Thoracic aorta (tissue), 2 donors: ENCODE results near the gene NRROS. TPM values are rescaled to one million over a fixed set of nuclear protein-coding genes. Genes with fewer than 3 reads are reported as not detected.

Source experiments
- ATAC-seq: fragments of 150-250 bp; one replicate; pipeline ENCODE4 v1.8.0; 2017; ENCODE audit warnings: low read depth; ENCODE audit not compliant: insufficient number of reproducible peaks, low FRiP score
- DNase-seq: peaks from one replicate; pipeline ENCODE4 v3.0.0-alpha.2; 2020; ENCODE audit warnings: low spot score
- H3K27ac ChIP-seq, 2 donors: fragments of 200-600 bp; sonication (generic); 1 replicate in 1 of 2; 2 replicates in 1 of 2; pipeline ENCODE4 v1.5.1; 2016; ENCODE audit warnings: mild to moderate bottlenecking in 2 of 2, moderate library complexity in 2 of 2
- H3K27me3 ChIP-seq: fragments of 200-600 bp; sonication (generic); replicated peaks from 2 replicates; pipeline ENCODE4 v1.6.0; 2016; ENCODE audit warnings: mild to moderate bottlenecking; ENCODE audit not compliant: insufficient read depth
- H3K36me3 ChIP-seq: fragments of 200-600 bp; sonication (generic); one replicate; pipeline ENCODE4 v1.5.1; 2016
- H3K4me1 ChIP-seq, 2 donors: fragments of 200-600 bp; sonication (generic); 1 replicate in 1 of 2; 2 replicates in 1 of 2; pipeline versions ENCODE4 v1.5.1 to v1.6.0; 2016; ENCODE audit warnings: low read depth in 2 of 2, mild to moderate bottlenecking in 1 of 2; ENCODE audit not compliant: control insufficient read depth in 1 of 2
- H3K4me3 ChIP-seq: fragments of 200-600 bp; sonication (generic); 2 replicates; pipeline ENCODE4 v1.5.1; 2016; ENCODE audit warnings: mild to moderate bottlenecking
- H3K9me3 ChIP-seq: fragments of 200-600 bp; sonication (generic); 2 replicates; pipeline ENCODE4 v1.5.1; 2016
- CTCF ChIP-seq: fragments of 200-600 bp; sonication (generic); IDR thresholded peaks from one replicate; pipeline ENCODE4 v1.5.1; 2019; ENCODE audit warnings: antibody characterized with exemption
- total RNA-seq, 2 donors: library from RNA; depleted of rRNA; stranded (reverse); fragments of >200 nt; gene quantifications; one replicate each; pipeline versions ENCODE4 v1.1.0 to v1.2.3, GENCODE V29; 2016

NRROS gene
- total RNA-seq, 2 donors from 2014 or later = 4.7 to 17.9 TPM

GRCh38 chr3:196656213-196656612 lies 16.7 kb downstream of the NRROS start:
- Histone ChIP-seq H3K9me3 (no peaks in the 10 kb centered on the region), H3K27me3 (no peaks in the 10 kb centered on the region), H3K36me3 (no peaks in the 10 kb centered on the region), H3K4me1 (peaks cover 0 to under 1% of the 10 kb centered on the region in 2 donors), H3K4me3 (no peak overlapping the region), H3K27ac (no peak overlapping the region)
- TF ChIP-seq CTCF = no peak
- no peak for DNase-seq
- ATAC-seq = no peak

GRCh38 chr3:196659901-196660351 lies 20.4 kb downstream of the NRROS start:
- ATAC-seq (no peak), DNase-seq (no peak)
- H3K36me3 ChIP-seq = no peaks in the 10 kb centered on the region
- H3K27ac ChIP-seq = no peak overlapping the region
- no peak for TF ChIP-seq CTCF
- no peaks in the 10 kb centered on the region for H3K27me3 ChIP-seq
- H3K4me3 ChIP-seq = no peak overlapping the region
- H3K4me1 ChIP-seq = no peaks in the 10 kb centered on the region
- H3K9me3 ChIP-seq = no peaks in the 10 kb centered on the region

- no peak for TF ChIP-seq CTCF
- H3K27me3 ChIP-seq = no peaks in the 10 kb centered on the region
- H3K27ac ChIP-seq = no peak overlapping the region
- H3K36me3 ChIP-seq = no peaks in the 10 kb centered on the region
- no peaks in the 10 kb centered on the region for H3K9me3 ChIP-seq
- H3K4me1 ChIP-seq = no peaks in the 10 kb centered on the region
- H3K4me3 ChIP-seq = no peak overlapping the region
- DNase-seq = no peak
- ATAC-seq = no peak
Measured at GRCh38 chr3:196660381-196661166, 21.1 kb downstream of the NRROS start.

GRCh38 chr3:196661400-196661799 lies 21.9 kb downstream of the NRROS start:
- H3K9me3 ChIP-seq = no peaks in the 10 kb centered on the region
- no peaks in the 10 kb centered on the region for H3K27me3 ChIP-seq
- no peak for TF ChIP-seq CTCF
- no peaks in the 10 kb centered on the region for H3K36me3 ChIP-seq
- ATAC-seq (no peak), DNase-seq (no peak)
- no peak overlapping the region for H3K27ac ChIP-seq
- no peak overlapping the region for H3K4me3 ChIP-seq
- H3K4me1 ChIP-seq = no peaks in the 10 kb centered on the region

GRCh38 chr3:196662033-196662432 lies 22.5 kb downstream of the NRROS start:
- TF ChIP-seq CTCF = no peak
- Histone ChIP-seq H3K27ac (no peak overlapping the region), H3K36me3 (no peaks in the 10 kb centered on the region), H3K27me3 (no peaks in the 10 kb centered on the region), H3K4me1 (no peaks in the 10 kb centered on the region), H3K9me3 (no peaks in the 10 kb centered on the region), H3K4me3 (no peak overlapping the region)
- DNase-seq (no peak), ATAC-seq (no peak)
